DOHH2 (cell line): ENCODE measurements around the gene GJD2.

Experiments
- EZH2phosphoT487 ChIP-seq: fragments of 200-600 bp; sonication (generic); IDR thresholded peaks from 2 replicates; pipeline ENCODE4 v1.6.1; 2017; ENCODE audit warnings: borderline replicate concordance, mild to moderate bottlenecking, antibody characterized with exemption, low read length, moderate library complexity, mixed read lengths
- TF ChIP-seq, protein P1 (sequence below): fragments of 200-600 bp; sonication (generic); IDR thresholded peaks from one replicate; pipeline ENCODE4 v1.5.1; 2014; ENCODE audit warnings: antibody characterized with exemption, mild to moderate bottlenecking, low read depth, low read length; ENCODE audit not compliant: poor library complexity, severe bottlenecking

DNA sequence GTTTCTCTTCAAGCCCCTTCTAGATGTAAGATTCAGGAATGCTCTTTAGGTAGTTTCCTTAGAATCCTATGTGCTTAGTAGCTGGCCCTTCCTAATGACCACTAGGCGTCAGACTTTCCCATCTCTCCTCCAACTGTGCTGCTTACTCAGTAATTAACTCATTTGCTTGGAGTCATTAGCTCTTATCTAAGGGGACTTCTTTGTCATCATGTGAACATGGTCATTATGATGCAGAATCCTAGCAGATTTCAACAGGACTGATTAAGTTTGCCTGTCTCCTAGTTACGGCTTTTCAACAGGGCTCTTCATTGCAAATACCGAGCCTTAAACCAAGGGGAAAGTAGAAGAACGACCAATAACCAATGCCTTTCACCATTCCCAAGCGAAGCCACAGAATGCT, 46.4 kb downstream of the GJD2 start:
- TF ChIP-seq, protein P1, sequence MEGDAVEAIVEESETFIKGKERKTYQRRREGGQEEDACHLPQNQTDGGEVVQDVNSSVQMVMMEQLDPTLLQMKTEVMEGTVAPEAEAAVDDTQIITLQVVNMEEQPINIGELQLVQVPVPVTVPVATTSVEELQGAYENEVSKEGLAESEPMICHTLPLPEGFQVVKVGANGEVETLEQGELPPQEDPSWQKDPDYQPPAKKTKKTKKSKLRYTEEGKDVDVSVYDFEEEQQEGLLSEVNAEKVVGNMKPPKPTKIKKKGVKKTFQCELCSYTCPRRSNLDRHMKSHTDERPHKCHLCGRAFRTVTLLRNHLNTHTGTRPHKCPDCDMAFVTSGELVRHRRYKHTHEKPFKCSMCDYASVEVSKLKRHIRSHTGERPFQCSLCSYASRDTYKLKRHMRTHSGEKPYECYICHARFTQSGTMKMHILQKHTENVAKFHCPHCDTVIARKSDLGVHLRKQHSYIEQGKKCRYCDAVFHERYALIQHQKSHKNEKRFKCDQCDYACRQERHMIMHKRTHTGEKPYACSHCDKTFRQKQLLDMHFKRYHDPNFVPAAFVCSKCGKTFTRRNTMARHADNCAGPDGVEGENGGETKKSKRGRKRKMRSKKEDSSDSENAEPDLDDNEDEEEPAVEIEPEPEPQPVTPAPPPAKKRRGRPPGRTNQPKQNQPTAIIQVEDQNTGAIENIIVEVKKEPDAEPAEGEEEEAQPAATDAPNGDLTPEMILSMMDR: peak; percentile 76
- no peak for TF ChIP-seq EZH2phosphoT487
